Right ventricle myocardium inferior (tissue), 1 donor: ENCODE measurements around the gene MGAT4C. TPM values are rescaled to one million over a fixed set of nuclear protein-coding genes. Genes with fewer than 3 reads are reported as not detected.
"Not testable (repeated sequence)": the region's sequence is repeated elsewhere in the genome, so short reads cannot be mapped to it uniquely, and the experiment has no call there.

Experiments used
- ATAC-seq: fragments of 200-7000 bp; cut with Tn5 transposase; one replicate; pipeline ENCODE4 v1.9.1; 2020; ENCODE audit warnings: mild to moderate bottlenecking, moderate library complexity
- DNase-seq: peaks from one replicate; pipeline ENCODE4 v3.0.0; 2021; ENCODE audit errors: missing footprints
- intact Hi-C: fragments of 100-400 bp; cut with DNase I; formaldehyde crosslinking; loops from one replicate; pipeline ENCODE4 v1.11.0; 2022
- total RNA-seq: library from RNA; stranded (reverse); fragmentation: NEBNext Ultra II Directional; extraction: Animal tissue kit (Norgen Biotek cat#: 25700); gene quantifications from one replicate; pipeline ENCODE4 v1.2.1, GENCODE V29; 2021
- donor health status: DM: no; HTN: yes; CAD: no; lungs with severe emphysema.

The MGAT4C gene
- total RNA-seq, 1 donor from 2014 or later = 4.4 TPM

DNA sequence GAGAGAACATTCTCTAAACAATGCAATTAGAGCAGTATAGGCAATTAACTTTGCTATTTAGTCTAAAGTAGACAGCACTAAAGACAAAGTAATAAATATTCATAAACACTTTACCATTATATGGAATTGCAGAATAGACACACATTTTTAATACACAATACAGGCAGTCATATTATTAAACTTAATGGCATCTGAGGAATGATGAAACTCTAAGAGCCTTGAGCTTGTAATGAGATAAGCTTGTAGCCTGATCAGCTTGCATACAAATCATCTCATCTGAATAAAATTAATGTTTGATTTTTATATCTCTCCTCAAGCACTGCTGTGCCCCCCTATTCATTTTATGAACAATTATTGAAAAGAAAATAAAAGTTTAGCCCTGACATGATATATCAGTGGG is 107.6 kb downstream of the MGAT4C start:
- intact Hi-C loops = no loop called here
- ATAC-seq (no peak), DNase-seq (no peak)

DNA sequence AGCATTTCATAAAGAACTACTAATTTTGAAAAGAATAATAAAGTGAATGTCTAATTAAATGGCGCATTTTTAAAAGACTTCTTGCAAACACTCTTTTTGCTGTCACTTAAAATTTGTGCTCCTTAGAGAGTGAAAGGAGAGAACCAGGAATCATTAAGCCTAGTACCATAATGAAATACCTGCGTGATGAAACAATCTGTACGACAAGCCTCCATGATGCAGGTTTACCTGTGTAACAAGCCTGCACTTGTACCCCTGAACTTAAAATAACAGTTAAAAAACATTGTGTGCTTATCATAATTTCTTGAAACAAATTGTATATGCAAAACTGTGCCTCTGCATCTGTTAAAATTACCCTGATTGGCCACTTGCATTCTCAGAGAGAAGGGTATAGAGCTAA is 108.1 kb downstream of the MGAT4C start:
- DNase-seq (no peak), ATAC-seq (no peak)
- intact Hi-C loops = no loop called here

DNA sequence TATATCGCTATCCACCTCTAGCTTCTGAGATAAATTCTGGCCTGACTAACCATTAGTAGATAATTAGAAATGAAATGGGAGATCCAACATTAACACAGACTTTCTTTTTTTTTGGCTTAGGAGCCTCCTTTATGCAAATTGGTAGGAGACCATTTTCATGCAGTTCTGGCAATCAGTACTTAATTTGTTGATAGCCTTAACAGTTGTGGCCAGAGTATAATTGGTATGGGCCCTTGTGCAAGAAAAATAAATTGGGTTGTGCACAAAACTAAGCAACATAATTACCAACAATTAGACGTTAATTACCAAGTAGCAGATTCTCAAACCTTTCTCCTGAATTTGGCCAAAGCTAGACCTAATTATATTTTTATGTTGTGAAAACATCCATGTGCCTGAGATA is 111.0 kb downstream of the MGAT4C start:
- DNase-seq (no peak), ATAC-seq (no peak)
- intact Hi-C loops = no loop called here

DNA sequence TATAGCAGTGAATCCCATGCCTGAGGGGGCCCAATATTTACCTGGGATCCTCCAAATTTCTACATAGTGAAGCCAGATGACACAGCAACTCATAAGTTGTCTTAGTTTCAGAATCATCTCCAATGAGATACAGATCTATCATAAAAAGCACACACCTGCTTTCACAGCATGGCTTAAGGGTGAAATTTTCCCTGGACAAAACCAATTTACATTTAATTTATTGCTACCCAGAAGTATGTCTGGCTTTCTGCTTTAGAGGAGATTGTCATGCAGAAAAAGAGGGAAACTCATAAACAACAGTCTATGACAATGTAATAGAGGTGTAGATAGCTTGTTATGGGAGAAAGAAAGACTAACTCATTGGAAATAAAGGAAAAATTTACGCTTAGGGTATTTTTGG is 113.0 kb downstream of the MGAT4C start:
- DNase-seq (no peak), ATAC-seq (no peak)
- intact Hi-C loops = no loop called here

DNA sequence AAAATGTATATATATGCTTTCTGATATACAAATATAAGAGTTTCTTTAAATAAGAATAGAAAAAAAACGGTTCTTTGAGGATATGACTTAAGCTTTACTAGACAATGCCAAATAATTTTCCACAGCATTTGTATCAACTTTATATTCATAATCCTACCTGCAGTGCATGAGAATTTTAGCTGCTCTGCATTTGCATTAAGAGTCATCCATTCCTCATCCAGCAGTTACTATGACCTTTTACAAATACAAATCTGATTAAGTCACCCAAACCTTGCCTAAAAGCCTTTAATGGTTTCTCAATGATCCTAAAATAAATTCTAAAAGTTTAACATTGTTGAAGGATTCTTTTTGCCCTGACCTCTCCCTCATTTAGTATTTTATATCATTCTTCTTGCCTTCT is 116.5 kb downstream of the MGAT4C start:
- DNase-seq = no peak
- intact Hi-C loops = no loop called here
- no peak for ATAC-seq

DNA sequence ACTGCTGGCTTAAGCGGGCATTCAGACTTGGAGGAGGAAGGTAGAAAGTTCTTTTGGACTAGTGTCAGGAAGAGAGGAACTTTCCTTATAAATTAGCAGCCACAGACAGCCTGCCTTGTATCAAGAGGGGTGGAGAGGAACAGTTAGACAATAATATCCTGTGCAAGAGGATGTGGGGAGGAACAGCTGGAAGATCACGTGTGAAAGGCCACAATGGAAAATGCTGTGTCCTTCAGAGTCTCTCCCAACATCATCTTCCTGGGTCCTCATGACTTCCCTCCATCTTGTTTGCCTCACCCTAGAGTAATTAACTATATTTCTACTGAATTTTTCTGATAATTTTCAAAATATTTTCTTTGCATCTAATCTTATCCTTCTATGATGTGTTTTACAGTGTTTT is 117.4 kb downstream of the MGAT4C start:
- DNase-seq (no peak), ATAC-seq (no peak)
- intact Hi-C loops = no loop called here

DNA sequence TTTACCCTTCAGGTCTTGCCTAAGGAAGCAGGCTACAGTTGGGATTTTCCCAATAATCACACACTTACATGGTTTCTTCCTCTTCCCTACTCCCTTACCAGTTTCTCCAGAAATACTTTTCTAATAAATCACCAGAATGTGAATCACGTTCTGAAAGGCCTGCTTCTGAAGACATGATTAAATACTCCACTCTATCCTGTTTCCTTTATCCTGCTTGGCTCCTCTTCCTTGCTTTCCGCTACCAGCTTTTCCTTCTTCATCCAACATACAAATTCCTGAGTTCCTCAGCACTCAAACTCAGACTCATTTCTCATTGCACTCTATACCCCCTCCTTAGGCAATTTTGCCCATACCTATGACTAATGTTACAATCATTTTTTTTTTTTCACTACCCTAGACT is 118.3 kb downstream of the MGAT4C start:
- intact Hi-C loops = no loop called here

DNA sequence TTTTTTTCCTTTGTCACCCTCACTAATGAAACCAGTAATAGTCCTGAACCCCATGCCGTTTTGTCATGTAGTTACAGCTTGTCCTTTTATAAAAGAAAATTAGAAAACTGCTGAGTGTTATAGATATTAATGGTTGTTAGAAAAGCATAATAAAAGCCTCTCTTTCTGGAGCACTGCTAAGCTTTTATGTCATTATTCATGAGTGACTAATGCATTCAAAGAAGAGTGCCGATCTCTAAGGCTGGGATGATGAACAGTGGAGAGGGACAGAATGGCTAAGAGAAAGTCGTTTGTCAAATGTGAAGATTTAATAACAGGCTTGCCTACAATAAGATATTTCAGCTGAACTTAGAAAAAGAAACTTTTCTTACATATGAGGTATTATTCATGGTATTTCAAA is 121.6 kb downstream of the MGAT4C start:
- DNase-seq = no peak
- no peak for ATAC-seq
- intact Hi-C loops = no loop called here

More for the DNA sequence above, 118.3 kb downstream of the MGAT4C start:
- no peak for DNase-seq
- no peak for ATAC-seq

DNA sequence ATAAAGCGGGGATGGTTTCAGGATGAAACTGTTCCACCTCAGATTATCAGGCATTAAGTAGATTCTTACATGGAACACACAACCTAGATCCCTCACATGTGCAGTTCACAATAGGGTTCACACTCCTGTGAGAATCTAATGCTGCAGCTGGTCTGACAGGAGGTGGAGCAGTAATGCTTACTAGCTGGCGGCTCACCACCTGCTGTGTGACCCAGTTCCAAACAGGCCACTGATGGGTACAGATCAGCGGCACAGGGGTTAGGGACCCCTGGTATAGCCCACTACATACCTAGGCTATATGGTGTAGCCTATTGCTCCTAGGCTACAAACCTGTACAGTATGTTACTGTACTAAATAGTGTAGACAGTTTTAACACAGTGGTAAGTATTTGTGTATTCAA is 129.3 kb downstream of the MGAT4C start:
- ATAC-seq, intact Hi-C loops: not testable (repeated sequence)
- peak; percentile 28 for DNase-seq

DNA sequence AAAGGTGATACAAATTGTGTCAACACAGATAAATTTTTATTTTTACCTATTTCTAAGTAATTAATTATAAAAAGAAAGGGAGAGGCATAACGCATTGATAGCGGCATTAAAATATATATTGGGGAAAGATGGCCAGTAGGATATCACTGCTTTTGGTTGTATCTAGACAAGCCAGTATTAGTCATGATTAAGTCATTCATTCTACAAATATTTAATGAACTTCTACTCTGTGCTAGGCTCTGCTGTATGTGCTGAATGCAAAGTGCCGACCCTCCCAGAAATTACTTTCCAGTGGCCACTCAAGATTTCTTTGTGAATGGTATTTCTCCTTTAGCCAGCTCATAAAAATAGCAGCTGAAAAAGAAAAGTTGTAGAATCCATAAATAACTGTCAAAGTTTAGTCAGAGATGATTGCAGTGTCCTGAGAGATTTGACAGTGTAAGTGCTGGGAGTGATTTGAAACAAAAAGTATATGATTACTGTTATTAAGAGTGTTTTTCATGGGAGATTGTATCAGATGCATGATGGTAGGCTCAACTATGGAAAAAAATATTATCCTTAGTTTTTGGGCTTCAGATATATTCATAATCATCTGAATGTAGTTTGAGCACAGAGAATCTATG is 133.2 kb downstream of the MGAT4C start:
- intact Hi-C loops = no loop called here
- ATAC-seq (no peak), DNase-seq (no peak)

DNA sequence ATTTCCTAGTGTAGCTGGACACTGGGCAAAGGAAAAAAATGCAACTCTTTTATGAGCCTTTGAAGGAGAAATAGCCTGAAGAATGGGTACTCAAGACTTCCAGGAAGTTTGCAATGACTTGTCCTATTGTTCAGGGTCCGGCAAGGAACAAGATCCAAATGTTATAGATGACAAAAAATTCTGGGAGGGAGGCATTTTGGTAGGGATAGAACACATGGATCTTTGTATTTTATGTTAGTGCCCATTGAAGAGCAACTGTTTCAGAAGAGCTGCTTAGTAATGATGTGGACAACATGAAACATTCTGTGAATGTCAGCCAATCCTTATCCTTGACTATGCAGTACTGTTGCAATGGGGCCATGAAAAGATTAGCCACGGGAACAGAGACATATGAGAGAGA is 138.0 kb downstream of the MGAT4C start:
- no peak for DNase-seq
- intact Hi-C loops = no loop called here
- no peak for ATAC-seq

DNA sequence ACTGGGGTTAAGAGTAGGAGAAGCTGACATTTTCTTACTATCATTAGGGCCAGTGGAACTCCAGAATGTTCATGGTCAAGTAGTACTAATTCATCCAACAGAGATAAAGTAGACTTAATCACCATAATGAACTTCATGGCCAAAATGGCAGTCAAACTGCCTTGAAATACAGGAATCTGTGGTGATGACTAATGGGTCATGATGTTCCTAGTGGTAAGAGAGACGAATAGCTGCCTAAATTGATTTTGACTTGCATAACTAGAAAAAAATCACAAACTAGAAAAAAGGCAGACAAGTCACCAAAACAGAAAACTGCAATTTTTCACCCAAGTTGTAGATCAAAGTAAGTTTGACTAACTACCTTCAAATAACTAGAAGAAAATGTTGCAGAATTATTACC is 138.5 kb downstream of the MGAT4C start:
- ATAC-seq = no peak
- DNase-seq = no peak
- intact Hi-C loops = no loop called here

DNA sequence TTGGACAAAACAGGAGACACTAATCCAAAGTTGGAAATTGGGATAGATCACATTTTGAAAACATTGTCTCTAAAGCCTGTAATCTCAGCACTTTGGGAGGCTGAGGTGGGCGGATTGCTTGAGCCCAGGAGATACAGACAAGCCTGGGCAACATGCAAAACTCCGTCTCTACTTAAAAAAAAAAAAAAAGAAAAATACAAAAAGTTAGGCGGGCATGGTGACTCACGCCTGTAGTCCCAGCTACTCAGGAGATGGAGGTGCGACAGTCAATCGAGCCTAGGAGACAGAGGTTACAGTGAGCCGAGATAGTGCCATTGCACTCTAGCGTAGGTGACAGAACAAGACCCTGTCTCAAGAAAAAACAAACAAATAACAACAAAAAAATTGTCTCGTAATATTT is 152.1 kb downstream of the MGAT4C start:
- ATAC-seq (no peak), DNase-seq (no peak)
- intact Hi-C loops = no loop called here

DNA sequence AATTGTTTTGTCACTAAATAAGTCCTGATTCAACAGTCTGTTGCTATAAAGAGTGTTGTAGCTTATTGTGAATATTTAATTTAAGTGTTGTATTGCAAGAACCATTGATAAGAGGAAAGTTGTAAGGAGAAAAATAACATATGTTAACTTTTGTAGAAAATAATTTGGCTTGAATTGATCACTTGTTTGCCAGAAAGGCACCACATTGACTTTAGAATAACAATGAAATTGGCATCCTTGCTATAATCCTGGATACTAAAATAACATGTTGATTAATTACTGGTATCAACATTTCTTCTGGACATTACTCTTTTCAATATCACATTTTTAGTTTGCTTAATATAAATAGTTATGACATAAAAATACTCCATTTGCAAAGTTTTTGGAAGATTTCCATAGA is 159.0 kb downstream of the MGAT4C start:
- DNase-seq (no peak), ATAC-seq (no peak)
- intact Hi-C loops = no loop called here

DNA sequence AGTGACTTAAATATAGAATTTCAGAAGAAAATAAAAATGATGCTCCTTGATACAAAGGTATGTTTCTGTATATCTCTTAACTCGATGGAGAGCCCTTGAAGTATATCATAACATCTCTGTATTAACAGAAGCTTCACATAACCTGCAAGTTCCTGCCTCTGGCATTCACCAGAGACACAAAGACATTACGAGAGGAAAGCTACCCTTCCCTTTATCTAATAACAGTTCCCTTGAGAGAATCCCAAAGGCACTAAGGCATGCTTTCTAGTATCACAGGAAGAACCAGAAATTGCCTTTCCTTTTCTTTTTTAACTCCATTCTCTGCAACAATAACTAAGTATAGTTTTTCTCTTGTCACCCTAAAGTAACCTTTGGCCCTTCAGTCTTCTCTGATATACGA is 164.5 kb downstream of the MGAT4C start:
- intact Hi-C loops = no loop called here
- no peak for DNase-seq
- ATAC-seq = no peak

DNA sequence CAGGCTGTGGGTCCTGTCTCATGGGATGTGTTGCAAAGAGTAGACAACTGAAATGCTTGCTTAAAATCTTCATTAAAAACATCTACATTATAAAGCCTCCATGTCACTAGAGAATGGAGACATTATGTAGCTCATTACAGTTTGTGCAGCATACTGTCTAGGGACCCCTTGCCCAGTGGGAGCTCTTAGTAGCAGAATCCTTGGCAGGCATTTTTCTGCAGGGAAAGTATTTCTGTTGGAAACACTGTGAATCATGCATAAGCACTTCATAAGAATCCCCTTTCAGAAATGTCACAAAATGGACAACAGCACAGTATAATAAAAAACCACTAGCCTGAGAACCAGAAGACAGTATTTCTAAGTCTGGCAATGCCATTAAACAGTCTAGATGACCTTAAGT is 174.3 kb downstream of the MGAT4C start:
- intact Hi-C loops = no loop called here
- ATAC-seq (no peak), DNase-seq (no peak)

DNA sequence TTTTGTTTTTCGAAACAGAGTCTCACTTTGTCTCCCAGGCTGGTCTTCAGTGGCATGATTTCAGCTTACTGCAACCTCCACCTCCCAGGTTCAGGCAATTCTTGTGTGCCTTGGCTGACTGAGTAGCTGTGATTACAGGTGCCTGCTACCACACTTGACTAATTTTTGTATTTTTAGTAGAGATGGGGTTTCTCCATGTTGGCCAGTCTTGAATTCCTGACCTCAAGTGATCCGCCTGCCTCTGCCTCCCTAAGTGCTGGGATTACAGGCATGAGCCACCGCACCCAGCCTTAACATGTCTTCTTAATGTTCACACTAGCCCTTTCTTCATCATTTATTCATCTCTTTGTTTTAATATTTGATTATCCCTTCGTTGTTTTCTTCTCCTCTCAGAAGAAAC is 197.1 kb downstream of the MGAT4C start:
- DNase-seq = peak; percentile 52
- intact Hi-C loops, ATAC-seq: not testable (repeated sequence)

DNA sequence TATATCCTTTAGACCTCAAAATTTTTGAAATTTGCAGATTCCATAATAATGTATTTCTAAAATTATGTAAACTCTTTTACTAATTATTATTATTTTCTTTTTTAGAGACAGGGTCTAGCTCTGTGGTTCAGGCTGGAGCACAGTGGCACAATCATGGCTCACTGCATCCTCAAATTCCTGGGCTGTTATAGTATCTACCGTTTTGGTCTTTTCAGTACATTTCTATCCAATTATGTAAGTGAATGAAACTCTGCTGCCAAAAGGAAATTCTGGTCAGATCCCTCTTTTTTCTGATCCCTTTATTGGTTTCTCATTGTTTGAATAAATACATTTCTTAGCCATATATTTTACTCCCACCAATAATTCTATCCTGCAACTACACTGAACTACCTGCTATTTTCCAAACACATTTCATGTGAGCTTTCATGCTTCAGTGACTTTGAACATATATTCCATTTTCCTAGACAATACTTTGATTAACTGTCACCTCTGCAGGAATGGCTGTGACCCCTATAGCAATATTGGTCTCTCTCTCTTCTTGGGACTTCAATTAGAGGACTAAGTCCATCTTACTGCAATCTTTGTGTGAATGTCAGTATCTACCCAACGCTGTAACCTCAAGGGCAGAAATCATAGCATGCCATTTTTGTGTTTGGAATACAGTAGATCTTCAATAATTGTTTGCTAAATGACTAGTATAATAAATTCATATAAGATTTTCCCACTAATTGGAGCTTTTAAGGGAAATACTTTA is 198.9 kb downstream of the MGAT4C start:
- DNase-seq (no peak), ATAC-seq (no peak)
- intact Hi-C loops = no loop called here

DNA sequence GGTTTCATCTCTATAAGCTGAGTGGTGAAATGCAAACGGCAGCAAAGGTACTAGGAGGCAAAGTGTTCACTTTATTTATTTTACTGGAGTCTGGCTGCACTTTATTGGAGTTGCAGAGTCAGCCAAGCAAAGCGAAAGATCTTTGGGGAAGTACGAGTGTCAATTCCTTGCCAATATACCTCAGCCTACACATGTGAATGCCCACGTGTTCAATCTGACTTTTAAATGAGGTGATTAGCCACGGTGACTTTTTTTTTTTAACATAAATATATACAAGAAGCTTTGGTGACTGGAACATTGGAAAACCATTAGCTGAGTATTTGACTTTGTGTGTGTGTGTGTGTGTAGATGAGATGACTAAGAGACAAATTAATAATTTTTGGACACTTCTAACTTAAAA is 203.3 kb downstream of the MGAT4C start:
- DNase-seq = no peak
- ATAC-seq = no peak
- intact Hi-C loops = no loop called here

DNA sequence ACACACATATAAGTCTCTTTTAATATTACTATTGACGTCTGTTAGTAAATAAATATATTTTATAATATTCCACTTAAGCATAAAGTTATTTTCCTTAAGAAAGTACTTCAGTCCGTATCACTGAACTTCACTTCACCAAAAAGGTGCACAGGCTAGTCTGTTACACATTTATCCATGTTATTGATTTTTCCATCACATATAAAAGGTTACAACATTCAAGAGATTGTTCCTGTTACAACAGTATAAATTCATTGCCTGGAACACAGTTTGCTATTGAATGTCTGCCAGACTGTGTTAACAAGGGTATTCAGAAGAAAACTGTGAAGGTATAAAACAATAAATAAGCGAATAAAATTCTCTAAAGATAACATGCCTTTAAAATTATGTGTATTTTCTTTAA is 206.2 kb downstream of the MGAT4C start:
- intact Hi-C loops = no loop called here
- ATAC-seq (no peak), DNase-seq (no peak)

DNA sequence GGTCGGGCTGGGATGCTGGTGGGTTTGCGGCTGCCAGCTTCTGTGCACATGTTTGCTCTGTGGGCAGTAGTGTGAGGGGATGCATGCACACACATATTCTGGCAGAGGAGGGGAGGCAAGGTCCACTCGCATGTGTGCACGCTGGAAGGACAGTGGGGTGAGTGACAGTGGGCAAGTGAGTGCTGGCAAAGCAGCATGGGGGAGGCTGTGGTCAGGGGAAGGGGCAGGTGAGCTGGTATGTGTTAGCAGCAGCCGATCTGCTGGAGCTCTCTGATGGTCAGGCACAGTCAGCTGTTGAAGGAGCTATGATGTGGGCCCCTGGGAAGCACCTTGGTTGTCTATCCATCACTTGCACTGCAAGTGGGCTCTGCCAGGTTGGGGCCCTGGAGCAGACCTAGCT is 211.8 kb downstream of the MGAT4C start:
- intact Hi-C loops = no loop called here
- DNase-seq = no peak
- no peak for ATAC-seq
